ENCODE measurements around the gene LRRC28.

LRRC28 gene

GRCh38 chr15:99250857-99251841 is at the start of gene LRRC28:
Gene LRRC28, plus strand, starts transcription at chr15:99251481. Its CDS starts 4,477 bp downstream, at chr15:99255958.
- TF ChIP-seq CTCF (IDR thresholded peaks at IDR 0.05; ENCODE audit: low read depth, low read length), result no peak
- peak; percentile 98 for DNase-seq (ENCODE audit: extremely low read depth, low read depth)

GRCh38 chr15:99202176-99202552 is 49.1 kb upstream of the LRRC28 start:
- DNase-seq (ENCODE audit: extremely low read depth, low read depth), result no peak
- TF ChIP-seq CTCF (IDR thresholded peaks at IDR 0.05; ENCODE audit: low read depth, low read length), result no peak

GRCh38 chr15:99207672-99208071 is 43.6 kb upstream of the LRRC28 start:
- no peak for DNase-seq (ENCODE audit: extremely low read depth, low read depth)
- TF ChIP-seq CTCF (IDR thresholded peaks at IDR 0.05; ENCODE audit: low read depth, low read length), result no peak

- no peak for DNase-seq (ENCODE audit: extremely low read depth, low read depth)
- TF ChIP-seq CTCF (IDR thresholded peaks at IDR 0.05; ENCODE audit: low read depth, low read length), result no peak
Measured at GRCh38 chr15:99209326-99209725, 42.0 kb upstream of the LRRC28 start.

GRCh38 chr15:99210334-99210733 is 40.9 kb upstream of the LRRC28 start:
- DNase-seq (ENCODE audit: extremely low read depth, low read depth), result no peak
- no peak for TF ChIP-seq CTCF (IDR thresholded peaks at IDR 0.05; ENCODE audit: low read depth, low read length)

- no peak for TF ChIP-seq CTCF (IDR thresholded peaks at IDR 0.05; ENCODE audit: low read depth, low read length)
- no peak for DNase-seq (ENCODE audit: extremely low read depth, low read depth)
Measured at GRCh38 chr15:99211926-99212325, 39.4 kb upstream of the LRRC28 start.

- no peak for TF ChIP-seq CTCF (IDR thresholded peaks at IDR 0.05; ENCODE audit: low read depth, low read length)
Measured at GRCh38 chr15:99212406-99212805, 38.9 kb upstream of the LRRC28 start.

More at GRCh38 chr15:99212406-99212805, 38.9 kb upstream of the LRRC28 start:
- DNase-seq (ENCODE audit: extremely low read depth, low read depth), result no peak

Measured in AG09319 (cell line).